ENCODE measurements around the gene TMEM170B.

Gene TMEM170B

GRCh38 chr6:11589261-11589660 is 51.7 kb downstream of the TMEM170B start:
- no peak for DNase-seq

- no peak for DNase-seq
These were observed 54.9 kb downstream of the TMEM170B start for GRCh38 chr6:11592294-11592906.

GRCh38 chr6:11593096-11593495 is 55.5 kb downstream of the TMEM170B start:
- DNase-seq, result no peak

GRCh38 chr6:11595903-11596302 is 58.4 kb downstream of the TMEM170B start:
- DNase-seq, result no peak

- no peak for DNase-seq
These were observed 59.2 kb downstream of the TMEM170B start for GRCh38 chr6:11596640-11597237.

GRCh38 chr6:11598687-11599086 is 61.1 kb downstream of the TMEM170B start:
- DNase-seq, result no peak

GRCh38 chr6:11600251-11600650 is 62.7 kb downstream of the TMEM170B start:
- DNase-seq, result no peak

GRCh38 chr6:11601776-11602605 is 64.4 kb downstream of the TMEM170B start:
- no peak for DNase-seq

GRCh38 chr6:11604215-11604614 is 66.7 kb downstream of the TMEM170B start:
- no peak for DNase-seq

GRCh38 chr6:11604836-11605506 is 67.4 kb downstream of the TMEM170B start:
- no peak for DNase-seq

GRCh38 chr6:11605507-11605905 is 68.0 kb downstream of the TMEM170B start:
- DNase-seq, result no peak

- no peak for DNase-seq
These were observed 68.8 kb downstream of the TMEM170B start for GRCh38 chr6:11606332-11606731.

GRCh38 chr6:11607383-11607782 is 69.8 kb downstream of the TMEM170B start:
- no peak for DNase-seq

- DNase-seq, result no peak
These were observed 71.2 kb downstream of the TMEM170B start for GRCh38 chr6:11608600-11609323.

GRCh38 chr6:11609324-11610071 is 71.9 kb downstream of the TMEM170B start:
- no peak for DNase-seq

GRCh38 chr6:11613336-11613735 is 75.8 kb downstream of the TMEM170B start:
- no peak for DNase-seq

- DNase-seq, result no peak
These were observed 76.3 kb downstream of the TMEM170B start for GRCh38 chr6:11613858-11614257.

GRCh38 chr6:11614534-11615213 is 77.1 kb downstream of the TMEM170B start:
- no peak for DNase-seq

- no peak for DNase-seq
These were observed 77.7 kb downstream of the TMEM170B start for GRCh38 chr6:11615214-11615602.

- DNase-seq, result no peak
These were observed 78.7 kb downstream of the TMEM170B start for GRCh38 chr6:11616200-11616611.

- DNase-seq, result no peak
These were observed 81.0 kb downstream of the TMEM170B start for GRCh38 chr6:11618533-11618932.
